Uterus (tissue), 4 donors: Measurements from ENCODE around the gene LRP6. TPM values are rescaled to one million over a fixed set of nuclear protein-coding genes. Genes with fewer than 3 reads are reported as not detected.

Source experiments
- DNase-seq, 2 donors: peaks; one replicate each; pipeline ENCODE4 v3.0.0-alpha.2; 2019 to 2020
- H3K27ac ChIP-seq, 2 donors: fragments of 200-600 bp; sonication (generic); 1 replicate in 1 of 2; 2 replicates in 1 of 2; pipeline ENCODE4 v1.5.1; 2016 to 2018
- H3K27me3 ChIP-seq, 2 donors: fragments of 200-600 bp; sonication (generic); one replicate each; pipeline ENCODE4 v1.5.1; 2018 to 2019; ENCODE audit warnings: control low read depth in 1 of 2
- H3K36me3 ChIP-seq, 2 donors: fragments of 200-600 bp; sonication (generic); one replicate each; pipeline ENCODE4 v1.5.1; 2019; ENCODE audit warnings: control low read depth in 1 of 2
- H3K4me1 ChIP-seq, 2 donors: fragments of 200-600 bp; sonication (generic); one replicate each; pipeline ENCODE4 v1.5.1; 2018 to 2019; ENCODE audit warnings: control low read depth in 1 of 2
- H3K4me3 ChIP-seq, 2 donors: fragments of 200-600 bp; sonication (generic); 1 replicate in 1 of 2; 2 replicates in 1 of 2; pipeline ENCODE4 v1.5.1; 2018 to 2019; ENCODE audit warnings: mild to moderate bottlenecking in 1 of 2
- H3K9me3 ChIP-seq, 2 donors: fragments of 200-600 bp; sonication (generic); one replicate each; pipeline ENCODE4 v1.5.1; 2019; ENCODE audit warnings: control low read depth in 1 of 2
- POLR2A ChIP-seq, 2 donors: fragments of 450-650 bp; IDR thresholded peaks; one replicate each; pipeline ENCODE4 v1.6.1; 2016; ENCODE audit warnings: antibody characterized with exemption in 2 of 2, mild to moderate bottlenecking in 1 of 2, moderate library complexity in 1 of 2
- intact Hi-C: fragments of 100-400 bp; cut with DNase I; formaldehyde crosslinking; loops from one replicate; pipeline ENCODE4 v1.15.1; 2023; ENCODE audit warnings: low total_unique reads
- total RNA-seq, 4 donors: library from RNA; depleted of rRNA in 3 of 4; stranded (reverse); fragments of >200 nt in 3 of 4; gene quantifications; one replicate each; pipeline versions ENCODE4 v1.1.0 to v1.2.4, GENCODE V29; 2014 to 2023
- TF ChIP-seq, protein P1 (sequence below), 4 experiments: fragments of 200-600 bp in 2 of 4; fragments of 450-650 bp in 2 of 4; sonication (generic) in 2 of 4; IDR thresholded peaks; one replicate each; pipeline ENCODE4 v1.5.1; 2016 to 2019; ENCODE audit warnings: antibody characterized with exemption in 4 of 4, mild to moderate bottlenecking in 2 of 4, moderate library complexity in 1 of 4
- donor health status: DM: yes; HTN: yes; CAD: no.

Gene LRP6
- total RNA-seq, 4 donors from 2014 or later = 18.7 to 141 (median 50.1) TPM

DNA sequence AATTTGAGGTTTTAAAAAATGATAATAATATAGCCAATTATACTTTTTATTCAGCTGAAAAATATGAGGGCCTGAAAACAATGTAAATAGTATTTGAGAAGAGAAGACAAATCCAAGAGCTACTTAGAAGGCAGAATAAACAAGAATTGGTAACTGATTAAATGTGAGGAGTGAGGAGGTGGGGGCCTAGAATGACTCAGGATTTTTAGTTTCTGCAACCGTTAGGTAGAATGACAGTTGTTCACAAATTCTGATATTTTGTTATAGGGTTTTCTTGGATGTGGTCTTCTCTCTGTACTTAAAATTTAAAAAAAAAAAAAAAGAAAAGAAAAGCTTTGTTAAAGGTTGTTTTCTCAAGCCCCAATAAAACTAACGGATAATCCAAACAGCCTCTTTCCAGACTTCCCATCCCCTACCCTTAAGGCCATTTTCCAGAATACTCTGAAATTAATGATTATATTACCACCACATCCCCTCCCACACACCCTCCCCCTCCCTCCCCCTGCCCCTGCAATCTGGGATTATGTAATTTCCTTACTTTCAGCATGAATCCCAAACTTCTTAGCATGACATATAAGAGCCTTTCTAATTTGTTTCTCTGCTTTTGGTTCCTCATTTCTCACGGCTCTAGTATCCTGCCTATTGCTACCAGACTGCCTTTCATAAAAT is 50.4 kb downstream of the LRP6 start:
- DNase-seq = no peak
- H3K4me1 ChIP-seq = peaks cover 0 to 1% of the 10 kb centered on the region in 2 donors
- TF ChIP-seq POLR2A (IDR thresholded peaks at IDR 0.05) = no peak
- TF ChIP-seq, protein P1, sequence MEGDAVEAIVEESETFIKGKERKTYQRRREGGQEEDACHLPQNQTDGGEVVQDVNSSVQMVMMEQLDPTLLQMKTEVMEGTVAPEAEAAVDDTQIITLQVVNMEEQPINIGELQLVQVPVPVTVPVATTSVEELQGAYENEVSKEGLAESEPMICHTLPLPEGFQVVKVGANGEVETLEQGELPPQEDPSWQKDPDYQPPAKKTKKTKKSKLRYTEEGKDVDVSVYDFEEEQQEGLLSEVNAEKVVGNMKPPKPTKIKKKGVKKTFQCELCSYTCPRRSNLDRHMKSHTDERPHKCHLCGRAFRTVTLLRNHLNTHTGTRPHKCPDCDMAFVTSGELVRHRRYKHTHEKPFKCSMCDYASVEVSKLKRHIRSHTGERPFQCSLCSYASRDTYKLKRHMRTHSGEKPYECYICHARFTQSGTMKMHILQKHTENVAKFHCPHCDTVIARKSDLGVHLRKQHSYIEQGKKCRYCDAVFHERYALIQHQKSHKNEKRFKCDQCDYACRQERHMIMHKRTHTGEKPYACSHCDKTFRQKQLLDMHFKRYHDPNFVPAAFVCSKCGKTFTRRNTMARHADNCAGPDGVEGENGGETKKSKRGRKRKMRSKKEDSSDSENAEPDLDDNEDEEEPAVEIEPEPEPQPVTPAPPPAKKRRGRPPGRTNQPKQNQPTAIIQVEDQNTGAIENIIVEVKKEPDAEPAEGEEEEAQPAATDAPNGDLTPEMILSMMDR (IDR thresholded peaks at IDR 0.05) = no peak
- no peaks in the 10 kb centered on the region for H3K36me3 ChIP-seq
- H3K27me3 ChIP-seq = no peaks in the 10 kb centered on the region
- peak overlapping the region in 1 of 2 donors; percentile 16 for H3K27ac ChIP-seq
- no peaks in the 10 kb centered on the region for H3K9me3 ChIP-seq
- intact Hi-C loops = no loop called here
- H3K4me3 ChIP-seq = no peak overlapping the region

GRCh38 chr12:12214635-12215131 is 52.2 kb downstream of the LRP6 start:
- TF ChIP-seq, protein P1 (IDR thresholded peaks at IDR 0.05) = no peak
- no peak for TF ChIP-seq POLR2A (IDR thresholded peaks at IDR 0.05)
- no peaks in the 10 kb centered on the region for H3K9me3 ChIP-seq
- peak overlapping the region in 1 of 2 donors; percentile 42 for H3K27ac ChIP-seq
- H3K36me3 ChIP-seq = no peaks in the 10 kb centered on the region
- intact Hi-C loops = no loop called here
- H3K4me1 ChIP-seq = no peaks in the 10 kb centered on the region
- no peaks in the 10 kb centered on the region for H3K27me3 ChIP-seq
- H3K4me3 ChIP-seq = no peak overlapping the region
- DNase-seq = no peak

GRCh38 chr12:12214201-12214600 is 52.6 kb downstream of the LRP6 start:
- TF ChIP-seq, protein P1 (IDR thresholded peaks at IDR 0.05) = no peak
- TF ChIP-seq POLR2A (IDR thresholded peaks at IDR 0.05) = no peak
- no peak overlapping the region for H3K4me3 ChIP-seq
- H3K4me1 ChIP-seq = no peaks in the 10 kb centered on the region
- intact Hi-C loops = no loop called here
- peak overlapping the region in 1 of 2 donors; percentile 42 for H3K27ac ChIP-seq
- H3K9me3 ChIP-seq = no peaks in the 10 kb centered on the region
- no peaks in the 10 kb centered on the region for H3K27me3 ChIP-seq
- no peak for DNase-seq
- no peaks in the 10 kb centered on the region for H3K36me3 ChIP-seq

DNA sequence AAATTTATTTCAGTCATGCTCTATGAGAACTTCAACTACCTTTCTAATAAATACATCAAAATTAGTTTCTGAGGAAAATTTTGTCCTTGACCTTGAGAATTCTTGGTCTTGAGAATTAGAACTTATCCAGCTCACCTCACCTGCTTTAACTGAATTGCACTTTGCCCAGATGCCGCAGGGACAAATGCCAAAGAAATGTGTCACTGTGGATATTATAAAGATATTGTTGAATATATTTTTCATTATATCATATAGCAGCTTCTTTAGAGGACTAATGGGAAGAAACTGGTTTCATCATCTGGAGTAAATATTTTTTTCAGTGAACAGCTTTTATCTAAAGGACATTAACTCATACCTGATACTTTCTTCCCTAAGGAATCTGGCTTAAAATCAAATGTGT is 54.1 kb downstream of the LRP6 start:
- TF ChIP-seq, protein P1 (IDR thresholded peaks at IDR 0.05) = no peak
- TF ChIP-seq POLR2A (IDR thresholded peaks at IDR 0.05) = no peak
- no peaks in the 10 kb centered on the region for H3K4me1 ChIP-seq
- intact Hi-C loops = no loop called here
- H3K4me3 ChIP-seq = no peak overlapping the region
- H3K9me3 ChIP-seq = no peaks in the 10 kb centered on the region
- no peak overlapping the region for H3K27ac ChIP-seq
- DNase-seq = no peak
- no peaks in the 10 kb centered on the region for H3K27me3 ChIP-seq
- no peaks in the 10 kb centered on the region for H3K36me3 ChIP-seq

DNA sequence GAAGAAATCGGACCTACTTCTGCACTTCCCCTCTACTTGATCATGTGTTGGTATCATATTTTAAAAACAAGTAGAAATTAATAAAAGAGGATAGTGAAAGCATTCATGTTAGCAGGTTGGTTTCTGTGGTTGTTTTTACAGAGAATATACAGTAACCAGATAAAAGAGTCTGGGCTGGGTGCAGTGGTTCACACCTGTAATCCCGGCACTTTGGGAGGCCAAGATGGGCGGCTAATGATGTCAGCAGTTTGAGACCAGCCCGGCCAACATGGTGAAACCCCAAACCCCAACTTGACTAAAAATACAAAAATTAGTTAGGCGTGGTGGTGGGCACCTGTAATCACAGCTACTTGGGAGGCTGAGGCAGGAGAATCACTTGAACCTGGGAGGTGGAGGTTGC is 55.9 kb downstream of the LRP6 start:
- no peaks in the 10 kb centered on the region for H3K27me3 ChIP-seq
- H3K36me3 ChIP-seq = no peaks in the 10 kb centered on the region
- DNase-seq = no peak
- intact Hi-C loops = no loop called here
- H3K9me3 ChIP-seq = no peaks in the 10 kb centered on the region
- no peak overlapping the region for H3K4me3 ChIP-seq
- TF ChIP-seq POLR2A (IDR thresholded peaks at IDR 0.05) = no peak
- TF ChIP-seq, protein P1 (IDR thresholded peaks at IDR 0.05) = no peak
- H3K27ac ChIP-seq = no peak overlapping the region
- no peaks in the 10 kb centered on the region for H3K4me1 ChIP-seq
